Effector memory CD4-positive, alpha-beta T cell (primary cell): ENCODE measurements around the gene SUPT5H.

Source experiments
- DNase-seq, 3 donors: peaks; one replicate each; pipeline ENCODE4 v3.0.0-alpha.2; 2020
- H3K27ac ChIP-seq: 2 replicates; pipeline ENCODE4 v1.7.0; 2013; ENCODE audit warnings: mild to moderate bottlenecking, low read length, moderate library complexity; ENCODE audit not compliant: insufficient read depth, poor library complexity, severe bottlenecking
- H3K27me3 ChIP-seq: replicated peaks from 2 replicates; pipeline ENCODE4 v1.7.0; 2013; ENCODE audit warnings: mild to moderate bottlenecking, low read length; ENCODE audit not compliant: insufficient read depth, control insufficient read depth, poor library complexity, severe bottlenecking
- H3K36me3 ChIP-seq: 2 replicates; pipeline ENCODE4 v1.7.0; 2013; ENCODE audit warnings: mild to moderate bottlenecking, low read length, moderate library complexity; ENCODE audit not compliant: control insufficient read depth, insufficient read depth
- H3K4me1 ChIP-seq: 2 replicates; pipeline ENCODE4 v1.7.0; 2013; ENCODE audit warnings: low read length, mild to moderate bottlenecking; ENCODE audit not compliant: control insufficient read depth, insufficient read depth, poor library complexity, severe bottlenecking
- H3K4me3 ChIP-seq: 2 replicates; pipeline ENCODE4 v1.7.0; 2013; ENCODE audit warnings: low read length, low read depth, mild to moderate bottlenecking; ENCODE audit not compliant: insufficient read depth, poor library complexity, severe bottlenecking
- H3K9me3 ChIP-seq: 2 replicates; pipeline ENCODE4 v1.7.0; 2013; ENCODE audit warnings: mild to moderate bottlenecking, low read length, moderate library complexity; ENCODE audit not compliant: control insufficient read depth

SUPT5H gene

DNA sequence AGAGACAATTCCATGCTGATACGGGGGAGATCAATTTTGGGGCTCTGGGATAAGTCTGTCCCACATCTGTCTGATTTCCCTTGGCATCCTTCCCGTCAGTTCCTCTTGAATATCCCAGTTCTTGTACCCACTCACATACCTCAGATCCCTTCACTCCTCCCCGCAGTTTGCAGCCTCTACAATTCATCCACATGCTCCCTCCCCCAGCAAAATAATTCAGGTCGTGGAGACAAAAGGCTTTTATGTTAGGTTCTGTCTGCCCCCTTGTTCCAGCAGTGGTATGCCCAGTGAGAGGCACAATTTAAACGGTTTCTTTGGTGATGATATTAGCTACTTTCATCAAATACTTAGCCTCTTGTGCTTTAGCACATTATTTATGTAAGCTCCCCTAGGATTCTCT lies 19.2 kb upstream of the SUPT5H start:
- H3K27me3 ChIP-seq, result no peaks in the 10 kb centered on the region

GRCh38 chr19:39427707-39428106 lies 17.7 kb upstream of the SUPT5H start:
- no peaks in the 10 kb centered on the region for H3K9me3 ChIP-seq
- H3K4me1 ChIP-seq, result peaks cover 9% of the 10 kb centered on the region
- DNase-seq, result no peak
- H3K27me3 ChIP-seq, result no peaks in the 10 kb centered on the region
- peaks cover 10% of the 10 kb centered on the region for H3K36me3 ChIP-seq
- no peak overlapping the region for H3K27ac ChIP-seq
- H3K4me3 ChIP-seq, result no peak overlapping the region

More for the DNA sequence above, 19.2 kb upstream of the SUPT5H start:
- Histone ChIP-seq H3K9me3 (no peaks in the 10 kb centered on the region), H3K27ac (no peak overlapping the region), H3K4me1 (peaks cover 6% of the 10 kb centered on the region), H3K4me3 (no peak overlapping the region), H3K36me3 (peaks cover 9% of the 10 kb centered on the region)
- DNase-seq, result no peak

DNA sequence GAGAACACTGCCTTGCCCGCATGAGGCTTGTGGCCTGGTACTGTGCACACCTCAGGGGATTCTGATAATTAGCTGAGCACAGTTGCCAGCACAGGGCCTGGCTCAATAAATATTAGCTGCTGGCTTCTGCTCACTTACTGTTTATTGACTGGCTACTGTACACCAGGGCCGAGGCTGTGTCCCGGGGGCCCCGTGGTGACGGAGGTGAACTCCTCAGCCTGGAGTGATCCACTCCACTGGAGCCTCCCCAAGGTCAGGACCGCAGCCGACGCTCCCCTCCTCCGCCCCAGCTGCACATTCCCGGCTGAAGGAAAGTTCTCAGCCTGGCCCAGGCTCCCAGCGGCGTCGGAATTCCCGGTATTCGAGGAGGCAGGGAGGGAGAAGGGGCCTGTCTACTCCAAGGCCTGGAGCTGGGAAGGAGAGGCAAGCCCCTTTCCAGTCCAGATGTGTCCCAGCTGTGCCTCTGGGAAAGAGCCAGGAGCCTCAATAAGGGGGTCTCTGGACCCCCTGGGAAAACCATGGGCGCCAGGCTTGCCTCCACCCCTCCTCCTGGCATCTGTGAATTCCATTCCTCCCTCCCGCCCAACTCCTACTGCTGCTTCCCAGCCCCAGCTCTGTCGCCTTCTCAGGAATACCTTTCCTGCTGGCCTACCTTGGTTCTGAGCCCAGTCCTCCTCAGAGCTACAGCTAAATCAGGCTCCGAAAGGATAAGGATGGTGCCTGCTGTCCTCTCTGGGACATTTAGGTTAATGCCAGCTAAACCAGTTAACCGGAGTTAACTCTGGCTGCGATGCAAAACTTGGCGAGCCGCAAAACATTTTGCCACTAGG lies 16.9 kb upstream of the SUPT5H start:
- Histone ChIP-seq H3K4me3 (no peak overlapping the region), H3K27ac (no peak overlapping the region), H3K4me1 (peaks cover 9% of the 10 kb centered on the region), H3K9me3 (no peaks in the 10 kb centered on the region), H3K27me3 (no peaks in the 10 kb centered on the region), H3K36me3 (peaks cover 12% of the 10 kb centered on the region)
- no peak for DNase-seq

DNA sequence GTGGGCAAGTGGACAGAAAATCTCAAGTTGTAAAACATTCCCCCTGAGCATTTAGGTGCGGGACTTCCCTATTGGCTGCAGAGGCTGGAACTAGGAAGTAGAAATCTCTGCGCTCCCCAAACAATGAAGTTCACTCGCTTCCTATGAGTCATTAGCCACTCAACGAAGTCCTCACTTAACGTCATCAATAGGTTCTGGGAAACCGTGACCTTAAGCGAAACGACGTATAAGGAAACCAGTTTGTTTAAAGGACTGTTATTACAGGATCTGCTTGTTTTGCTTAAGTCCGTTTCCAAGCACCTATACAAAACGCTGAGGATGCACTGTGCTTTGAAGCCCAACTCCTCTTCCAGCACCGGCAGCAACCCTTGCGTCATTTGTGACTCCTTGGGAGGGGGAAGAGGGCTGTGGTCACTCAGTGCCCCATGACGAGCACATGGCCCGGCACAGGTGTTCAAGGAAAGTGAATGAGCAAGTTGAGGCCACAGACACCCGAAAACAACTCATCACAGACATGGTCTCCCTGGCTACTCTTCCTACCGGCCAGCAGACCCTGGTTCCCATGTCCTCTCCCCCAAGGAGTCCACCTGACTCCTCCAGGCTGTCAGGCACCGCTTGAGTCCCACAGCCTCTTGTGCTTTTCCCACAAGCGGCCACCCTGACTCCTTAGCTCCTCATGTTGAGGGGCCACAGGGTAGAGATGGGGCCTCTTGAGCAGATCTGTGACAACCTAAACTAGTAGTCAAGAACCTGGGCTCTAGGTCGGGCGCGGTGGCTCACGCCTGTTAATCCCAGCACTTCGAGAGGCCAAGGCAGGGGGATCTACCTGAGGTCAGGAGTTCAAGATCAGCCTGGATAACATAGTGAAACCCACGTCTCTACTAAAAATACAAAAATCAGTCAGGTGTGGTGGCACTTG lies 14.4 kb upstream of the SUPT5H start:
- Histone ChIP-seq H3K9me3 (no peaks in the 10 kb centered on the region), H3K36me3 (peaks cover 27% of the 10 kb centered on the region), H3K4me3 (no peak overlapping the region), H3K27ac (peak overlapping the region; percentile 70), H3K27me3 (no peaks in the 10 kb centered on the region), H3K4me1 (peaks cover 23% of the 10 kb centered on the region)
- DNase-seq, result peak; percentile 76 to 84 (median 80)

- no peak overlapping the region for H3K4me3 ChIP-seq
- H3K36me3 ChIP-seq, result peaks cover 27% of the 10 kb centered on the region
- DNase-seq, result no peak
- peaks cover 29% of the 10 kb centered on the region for H3K4me1 ChIP-seq
- H3K27me3 ChIP-seq, result no peaks in the 10 kb centered on the region
- no peak overlapping the region for H3K27ac ChIP-seq
- no peaks in the 10 kb centered on the region for H3K9me3 ChIP-seq
Observed at GRCh38 chr19:39432677-39433025, 12.7 kb upstream of the SUPT5H start.

DNA sequence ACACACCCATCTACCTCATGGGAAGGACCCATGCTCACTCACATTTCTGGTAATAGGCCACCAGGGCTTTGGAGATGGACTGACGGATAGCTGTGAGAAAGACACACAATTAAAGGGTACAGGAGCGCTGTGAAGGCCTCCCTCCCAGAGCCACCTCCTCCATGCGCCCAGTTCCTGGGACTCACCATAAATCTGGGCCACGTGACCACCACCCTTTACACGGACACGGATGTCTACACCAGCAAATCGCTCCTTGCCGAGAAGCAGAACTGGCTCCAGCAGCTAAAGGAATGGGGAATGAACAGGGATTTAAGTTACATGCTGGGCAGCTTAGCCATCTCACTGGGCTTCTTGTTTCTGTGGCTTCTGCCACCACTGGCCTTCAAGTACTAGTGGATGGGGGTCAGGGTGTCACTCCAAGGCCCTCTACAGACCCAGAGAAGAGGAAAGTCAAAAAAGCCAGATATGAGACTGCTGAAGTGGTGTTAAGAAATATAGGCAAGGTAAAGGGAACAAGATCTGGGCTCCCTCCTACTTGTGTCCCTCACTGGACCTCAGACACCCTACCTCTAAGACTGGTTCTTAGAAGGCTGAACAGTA lies 11.8 kb upstream of the SUPT5H start:
- Histone ChIP-seq H3K27ac (peak overlapping the region; percentile 94), H3K9me3 (no peaks in the 10 kb centered on the region), H3K4me1 (peaks cover 29% of the 10 kb centered on the region), H3K36me3 (peaks cover 27% of the 10 kb centered on the region), H3K27me3 (no peaks in the 10 kb centered on the region), H3K4me3 (no peak overlapping the region)
- no peak for DNase-seq

DNA sequence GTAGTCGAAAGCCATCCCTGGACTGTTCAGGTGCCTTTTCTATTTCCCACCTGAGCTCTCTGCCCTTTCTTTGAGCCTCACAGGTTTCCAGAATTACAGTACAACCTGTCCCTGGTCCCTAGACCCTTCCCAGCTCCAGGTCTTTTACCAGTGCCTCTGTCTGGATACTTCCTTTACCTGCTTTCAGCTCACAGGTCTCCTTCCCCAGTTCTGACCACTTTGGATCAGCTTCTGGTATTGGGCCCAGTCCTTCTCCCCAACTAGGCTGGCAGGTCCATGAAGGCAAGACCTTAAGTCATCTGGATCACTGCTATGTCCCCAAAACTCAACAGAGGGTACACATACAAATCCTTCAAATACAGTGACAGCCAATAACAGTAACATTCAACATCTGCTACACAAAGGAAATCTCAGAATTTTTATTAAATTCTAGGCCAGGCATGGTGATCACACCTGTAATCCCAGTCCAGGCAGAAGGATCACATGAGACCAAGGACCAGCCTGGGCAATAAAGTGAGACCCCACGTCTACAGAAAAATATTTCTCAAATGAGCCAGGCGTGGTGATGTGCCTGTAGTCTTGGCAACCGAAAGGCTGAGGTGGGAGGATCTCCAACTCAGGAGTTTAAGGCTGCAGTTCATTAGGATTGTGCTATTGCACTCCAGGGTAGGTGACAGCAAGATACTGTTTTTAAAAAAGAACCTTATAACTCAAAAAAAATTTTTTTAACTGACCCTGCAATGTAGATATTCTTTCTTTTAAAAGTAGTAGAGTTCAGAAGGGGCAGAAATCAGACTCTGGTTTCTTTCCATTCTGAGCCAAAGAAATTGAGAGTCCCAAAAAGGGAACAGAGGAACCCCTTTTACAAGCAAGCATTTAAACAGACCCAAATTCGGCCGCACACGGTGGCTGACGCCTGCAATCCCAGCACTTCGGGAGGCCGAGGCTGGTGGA lies 11.0 kb upstream of the SUPT5H start:
- H3K4me1 ChIP-seq, result peaks cover 29% of the 10 kb centered on the region
- no peaks in the 10 kb centered on the region for H3K27me3 ChIP-seq
- no peaks in the 10 kb centered on the region for H3K9me3 ChIP-seq
- peaks cover 27% of the 10 kb centered on the region for H3K36me3 ChIP-seq
- peak overlapping the region; percentile 93 for H3K4me3 ChIP-seq
- H3K27ac ChIP-seq, result peak overlapping the region; percentile 94
- no peak for DNase-seq

GRCh38 chr19:39435499-39436349 lies 9.7 kb upstream of the SUPT5H start, which contains the start of gene RPS16:
Gene RPS16, minus strand, starts transcription at chr19:39435949. Its CDS starts 54 bp downstream, at chr19:39435895.
- DNase-seq, result peak; percentile 98 to 99 (median 98)
- no peaks in the 10 kb centered on the region for H3K9me3 ChIP-seq

More at GRCh38 chr19:39435499-39436349, 9.7 kb upstream of the SUPT5H start, which contains the start of gene RPS16:
- Histone ChIP-seq H3K27me3 (no peaks in the 10 kb centered on the region), H3K4me1 (peaks cover 25% of the 10 kb centered on the region), H3K27ac (peak within 1 kb of the TSS; percentile 94), H3K36me3 (peaks cover 27% of the 10 kb centered on the region), H3K4me3 (peak within 1 kb of the TSS; percentile 93)
